PC-9 (cell line): ENCODE measurements around the gene B3GALT6. TPM values are rescaled to one million over a fixed set of nuclear protein-coding genes. Genes with fewer than 3 reads are reported as not detected.
A peak's percentile ranks its signal among the peaks of the same experiment; 100 is the strongest.

Source experiments
- BruUV-seq: library from RNA; stranded (reverse); fragments of 400-500 nt; replicated peaks from 2 replicates; lab custom pipeline; 2021; lab: Mats Ljungman, UMichigan
- CTCF ChIA-PET: fragments of 300-600 bp; sonication (Branson Sonifier 250); formaldehyde crosslinking; loops from one replicate; lab custom pipeline; 2022; ENCODE audit warnings: antibody characterized with exemption; lab: Charles Lee
- POLR2A ChIA-PET: fragments of 300-600 bp; sonication (Branson Sonifier 250); formaldehyde crosslinking; loops from one replicate; lab custom pipeline; 2022; ENCODE audit warnings: antibody characterized with exemption; ENCODE audit not compliant: unreplicated experiment; lab: Charles Lee
- DNase-seq, 2 experiments: peaks; one replicate each; pipeline versions ENCODE4 v3.0.0 to v3.0.0-alpha.2; 2015 to 2022; ENCODE audit warnings: mixed read lengths in 1 of 2
- H2AFZ ChIP-seq: fragments of 200-600 bp; sonication (generic); 2 replicates; pipeline ENCODE4 v1.8.1; 2017; ENCODE audit warnings: antibody characterized with exemption
- H3F3A ChIP-seq: fragments of 200-600 bp; sonication (generic); 2 replicates; pipeline ENCODE4 v1.8.1; 2017; ENCODE audit warnings: antibody characterized with exemption, mild to moderate bottlenecking, low read depth; ENCODE audit not compliant: insufficient read depth
- H3K27ac ChIP-seq: fragments of 200-600 bp; sonication (generic); 2 replicates; pipeline ENCODE4 v1.6.1; 2016; ENCODE audit warnings: mixed run types
- H3K27me3 ChIP-seq: fragments of 200-600 bp; sonication (generic); 2 replicates; pipeline ENCODE4 v1.6.1; 2016; ENCODE audit warnings: low read depth, mixed run types; ENCODE audit not compliant: insufficient read depth
- H3K36me3 ChIP-seq: fragments of 200-600 bp; sonication (generic); 2 replicates; pipeline ENCODE4 v1.6.1; 2016; ENCODE audit warnings: low read depth, mixed run types
- H3K4me1 ChIP-seq: fragments of 200-600 bp; sonication (generic); replicated peaks from 2 replicates; pipeline ENCODE4 v1.6.1; 2016; ENCODE audit warnings: mixed run types; ENCODE audit not compliant: insufficient read depth
- H3K4me2 ChIP-seq: fragments of 200-600 bp; sonication (generic); 2 replicates; pipeline ENCODE4 v1.6.1; 2017; ENCODE audit warnings: mixed run types
- H3K4me3 ChIP-seq: fragments of 200-600 bp; sonication (generic); 2 replicates; pipeline ENCODE4 v1.6.1; 2016; ENCODE audit warnings: mixed run types
- H3K79me2 ChIP-seq: fragments of 200-600 bp; sonication (generic); 2 replicates; pipeline ENCODE4 v1.6.1; 2017; ENCODE audit warnings: low read depth, mixed run types
- H3K9me2 ChIP-seq: fragments of 200-600 bp; sonication (generic); 2 replicates; pipeline ENCODE4 v1.8.1; 2017; ENCODE audit warnings: mild to moderate bottlenecking; ENCODE audit not compliant: insufficient read depth
- H3K9me3 ChIP-seq: fragments of 200-600 bp; sonication (generic); 2 replicates; pipeline ENCODE4 v1.8.1; 2016; ENCODE audit warnings: low read depth; ENCODE audit not compliant: insufficient read depth
- H4K20me1 ChIP-seq: fragments of 200-600 bp; sonication (generic); 2 replicates; pipeline ENCODE4 v1.8.1; 2017; ENCODE audit not compliant: insufficient read depth
- EZH2 ChIP-seq: fragments of 200-600 bp; sonication (generic); IDR thresholded peaks from 2 replicates; pipeline ENCODE4 v1.8.0; 2017; ENCODE audit warnings: antibody characterized with exemption, low read depth
- intact Hi-C: fragments of 100-400 bp; cut with micrococcal nuclease; formaldehyde crosslinking; loops from one replicate; pipeline ENCODE4 v1.10.0; 2022; ENCODE audit not compliant: unreplicated experiment
- total RNA-seq: library from RNA; stranded (reverse); gene quantifications from 2 replicates; pipeline ENCODE4 v1.2.3, GENCODE V29; 2021
- TF ChIP-seq, protein P1 (sequence below): fragments of 200-600 bp; sonication (generic); conservative IDR thresholded peaks from 2 replicates; pipeline ENCODE4 v1.6.1; 2017; ENCODE audit warnings: mixed run types, antibody characterized with exemption, mild to moderate bottlenecking, moderate library complexity

The B3GALT6 gene
- total RNA-seq, 1 experiment from 2014 or later = 16.2 TPM

DNA sequence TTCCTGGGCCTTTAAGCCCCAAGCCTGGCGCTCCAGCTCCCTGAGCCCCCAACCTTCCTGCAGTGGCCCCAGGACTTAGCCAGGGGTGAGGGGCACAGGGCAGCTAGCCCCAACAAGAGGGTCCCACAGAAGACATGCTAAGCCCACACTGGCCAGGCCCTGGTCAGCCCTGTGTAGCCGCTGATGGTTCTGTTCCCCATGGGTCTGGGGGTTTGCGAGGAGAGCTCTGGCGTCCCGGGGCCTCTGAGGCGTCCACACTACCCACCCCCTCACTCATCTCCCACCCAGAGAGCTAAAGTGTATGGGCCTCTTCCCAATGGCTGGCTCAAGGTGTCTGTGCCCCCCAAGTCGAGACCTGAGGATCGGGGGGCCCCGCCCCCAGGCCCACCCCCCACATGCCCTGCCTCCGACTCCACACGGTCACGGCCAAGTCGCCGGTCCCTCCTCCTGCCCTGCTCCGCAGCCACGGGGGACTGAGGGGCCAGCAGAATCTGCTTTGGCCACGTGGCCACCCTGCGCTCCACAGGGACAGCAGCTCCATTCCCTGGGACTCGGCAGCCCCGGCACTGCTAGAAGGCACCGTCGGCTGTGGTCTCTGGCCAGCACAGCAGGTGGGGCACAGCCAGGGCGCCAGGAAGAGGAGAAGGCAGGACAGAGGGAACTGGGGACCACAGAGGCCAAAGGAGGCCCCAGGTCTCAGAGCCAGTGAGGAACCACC lies 33.5 kb upstream of the B3GALT6 start:
- H3K27ac ChIP-seq = no peak overlapping the region
- H3K4me1 ChIP-seq = no peaks in the 10 kb centered on the region
- no peaks in the 10 kb centered on the region for H3K9me2 ChIP-seq
- H3K27me3 ChIP-seq = peaks cover 13% of the 10 kb centered on the region; the same call in 1 of the 2 replicates
- ChIA-PET CTCF (no interaction called here), POLR2A (no interaction called here)
- no peak overlapping the region for H2AFZ ChIP-seq
- intact Hi-C loops = no loop called here
- no peaks in the 10 kb centered on the region for H3K9me3 ChIP-seq
- BruUV-seq = no TSS peak
- no peak for DNase-seq
- no peaks in the 10 kb centered on the region for H3K79me2 ChIP-seq
- H3K4me2 ChIP-seq = no peak overlapping the region
- TF ChIP-seq, protein P1, sequence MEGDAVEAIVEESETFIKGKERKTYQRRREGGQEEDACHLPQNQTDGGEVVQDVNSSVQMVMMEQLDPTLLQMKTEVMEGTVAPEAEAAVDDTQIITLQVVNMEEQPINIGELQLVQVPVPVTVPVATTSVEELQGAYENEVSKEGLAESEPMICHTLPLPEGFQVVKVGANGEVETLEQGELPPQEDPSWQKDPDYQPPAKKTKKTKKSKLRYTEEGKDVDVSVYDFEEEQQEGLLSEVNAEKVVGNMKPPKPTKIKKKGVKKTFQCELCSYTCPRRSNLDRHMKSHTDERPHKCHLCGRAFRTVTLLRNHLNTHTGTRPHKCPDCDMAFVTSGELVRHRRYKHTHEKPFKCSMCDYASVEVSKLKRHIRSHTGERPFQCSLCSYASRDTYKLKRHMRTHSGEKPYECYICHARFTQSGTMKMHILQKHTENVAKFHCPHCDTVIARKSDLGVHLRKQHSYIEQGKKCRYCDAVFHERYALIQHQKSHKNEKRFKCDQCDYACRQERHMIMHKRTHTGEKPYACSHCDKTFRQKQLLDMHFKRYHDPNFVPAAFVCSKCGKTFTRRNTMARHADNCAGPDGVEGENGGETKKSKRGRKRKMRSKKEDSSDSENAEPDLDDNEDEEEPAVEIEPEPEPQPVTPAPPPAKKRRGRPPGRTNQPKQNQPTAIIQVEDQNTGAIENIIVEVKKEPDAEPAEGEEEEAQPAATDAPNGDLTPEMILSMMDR = no peak
- no peak for TF ChIP-seq EZH2
- no peak overlapping the region for H3K4me3 ChIP-seq
- no peaks in the 10 kb centered on the region for H4K20me1 ChIP-seq
- no peaks in the 10 kb centered on the region for H3K36me3 ChIP-seq
- H3F3A ChIP-seq = 0 out of 2 replicates have a peak, but pooled peaks cover 6% of the 10 kb centered on the region

GRCh38 chr1:1199141-1199960 lies 32.7 kb upstream of the B3GALT6 start:
- H2AFZ ChIP-seq = no peak overlapping the region
- no TSS peak for BruUV-seq
- CTCF ChIA-PET = no interaction called here
- H3K4me1 ChIP-seq = no peaks in the 10 kb centered on the region
- no peak overlapping the region for H3K4me2 ChIP-seq
- no peak overlapping the region for H3K27ac ChIP-seq
- no peak for TF ChIP-seq EZH2
- TF ChIP-seq, protein P1 = no peak
- H3K27me3 ChIP-seq = peaks cover 13% of the 10 kb centered on the region; the same call in 1 of the 2 replicates
- H3F3A ChIP-seq = 0 out of 2 replicates have a peak, but pooled peaks cover 6% of the 10 kb centered on the region
- no peaks in the 10 kb centered on the region for H3K36me3 ChIP-seq
- POLR2A ChIA-PET = no interaction called here
- no peaks in the 10 kb centered on the region for H3K79me2 ChIP-seq
- no peaks in the 10 kb centered on the region for H4K20me1 ChIP-seq
- DNase-seq = no peak
- H3K4me3 ChIP-seq = no peak overlapping the region
- no peaks in the 10 kb centered on the region for H3K9me2 ChIP-seq
- intact Hi-C loops = no loop called here
- no peaks in the 10 kb centered on the region for H3K9me3 ChIP-seq

DNA sequence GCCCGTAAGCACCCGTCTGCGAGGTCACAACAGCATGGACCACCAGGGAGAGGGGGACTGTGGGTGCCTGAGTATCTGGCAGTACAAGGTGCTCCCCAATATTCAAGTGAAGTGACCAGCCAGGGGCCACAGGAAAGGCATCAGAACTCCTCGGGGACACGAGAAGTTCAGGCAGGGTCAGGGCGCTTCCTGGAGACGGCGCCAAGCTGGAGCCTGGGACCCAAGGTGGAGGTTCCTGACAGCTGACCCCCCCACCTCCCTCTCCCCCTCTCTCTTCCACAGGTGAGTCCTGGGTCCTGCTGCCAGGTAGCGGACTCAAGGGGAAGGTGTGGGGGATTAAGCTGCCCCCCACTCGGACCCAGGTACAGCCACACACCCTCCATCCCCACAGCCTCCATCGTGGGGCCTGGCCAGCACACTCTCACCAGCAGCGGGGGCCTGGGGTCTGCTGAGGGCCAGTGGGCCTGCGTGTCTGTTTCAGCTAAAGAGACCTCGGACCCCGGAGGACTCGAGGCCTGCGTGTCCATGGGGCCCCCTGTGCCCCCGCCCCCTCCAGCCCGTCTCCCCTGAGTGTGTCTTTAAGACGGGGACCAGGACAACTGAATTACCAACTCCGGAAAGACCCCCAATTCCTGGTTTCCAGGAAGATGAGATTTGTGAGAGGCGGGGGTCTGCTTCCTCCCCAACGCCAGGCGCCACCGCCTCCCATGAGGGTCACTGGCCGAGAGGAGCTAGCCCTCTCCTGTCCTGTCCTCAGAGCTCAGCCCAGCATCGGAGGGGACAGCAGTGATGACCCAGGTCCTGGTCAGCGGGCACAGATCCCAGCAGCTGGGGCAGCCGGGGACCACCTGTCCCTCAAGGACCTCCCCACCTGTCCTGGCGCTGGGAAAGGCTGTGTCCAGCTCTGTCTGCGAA lies 31.8 kb upstream of the B3GALT6 start:
- Histone ChIP-seq H3K27ac (no peak overlapping the region), H4K20me1 (no peaks in the 10 kb centered on the region), H3K9me3 (no peaks in the 10 kb centered on the region), H3K9me2 (no peaks in the 10 kb centered on the region), H3K4me3 (no peak overlapping the region), H3K4me1 (no peaks in the 10 kb centered on the region), H3K27me3 (peaks cover 13% of the 10 kb centered on the region; the same call in 1 of the 2 replicates), H2AFZ (no peak overlapping the region), H3K4me2 (peak overlapping the region; percentile 77; the same call in 1 of the 2 replicates), H3K36me3 (no peaks in the 10 kb centered on the region), H3F3A (0 out of 2 replicates have a peak, but pooled peaks cover 6% of the 10 kb centered on the region), H3K79me2 (no peaks in the 10 kb centered on the region)
- no TSS peak for BruUV-seq
- no peak for DNase-seq
- CTCF ChIA-PET = interaction anchor here (0.6 kb wide), 1 partner anchor 300 kb away, joined by 4 read pairs; no protein-coding TSS in a partner anchor
- TF ChIP-seq EZH2 = no peak
- TF ChIP-seq, protein P1 = no peak
- intact Hi-C loops = no loop called here
- POLR2A ChIA-PET = no interaction called here
